Smooth muscle cell (in vitro differentiated cells): ENCODE data around the gene TACR2. TPM values are rescaled to one million over a fixed set of nuclear protein-coding genes. Genes with fewer than 3 reads are reported as not detected.

Experiments
- DNase-seq: peaks from one replicate; lab custom pipeline; 2025; ENCODE audit not compliant: unreplicated experiment; lab: John Stamatoyannopoulos, UW
- H2AFZ ChIP-seq: fragments of 200-600 bp; sonication (generic); 2 replicates; pipeline ENCODE4 v1.6.0; 2016; ENCODE audit warnings: antibody characterized with exemption, low read depth, mild to moderate bottlenecking
- H3F3A ChIP-seq: fragments of 200-600 bp; sonication (generic); 2 replicates; pipeline ENCODE4 v1.6.0; 2017; ENCODE audit warnings: antibody characterized with exemption, low read depth
- H3K27ac ChIP-seq: fragments of 200-600 bp; sonication (generic); 2 replicates; pipeline ENCODE4 v1.5.1; 2016; ENCODE audit warnings: low read depth, mild to moderate bottlenecking
- H3K27me3 ChIP-seq: fragments of 200-600 bp; sonication (generic); 2 replicates; pipeline ENCODE4 v1.6.1; 2016; ENCODE audit warnings: low read depth, mild to moderate bottlenecking
- H3K36me3 ChIP-seq: fragments of 200-600 bp; sonication (generic); 2 replicates; pipeline ENCODE4 v1.5.1; 2016; ENCODE audit warnings: low read depth
- H3K4me1 ChIP-seq: fragments of 200-600 bp; sonication (generic); 2 replicates; pipeline ENCODE4 v1.5.1; 2016; ENCODE audit warnings: low read depth
- H3K4me2 ChIP-seq: fragments of 200-600 bp; sonication (generic); 2 replicates; pipeline ENCODE4 v1.6.0; 2016; ENCODE audit warnings: mild to moderate bottlenecking
- H3K4me3 ChIP-seq: fragments of 200-600 bp; sonication (generic); 2 replicates; pipeline ENCODE4 v1.5.1; 2016; ENCODE audit warnings: mild to moderate bottlenecking
- H3K79me2 ChIP-seq: fragments of 200-600 bp; sonication (generic); 2 replicates; pipeline ENCODE4 v1.6.0; 2016; ENCODE audit warnings: low read depth, mild to moderate bottlenecking
- H3K9ac ChIP-seq: fragments of 200-600 bp; sonication (generic); 2 replicates; pipeline ENCODE4 v1.6.0; 2016; ENCODE audit warnings: low read depth
- H3K9me3 ChIP-seq: fragments of 200-600 bp; sonication (generic); replicated peaks from 2 replicates; pipeline ENCODE4 v1.5.1; 2016; ENCODE audit warnings: low read depth
- H4K20me1 ChIP-seq: fragments of 200-600 bp; sonication (generic); 2 replicates; pipeline ENCODE4 v1.6.0; 2016; ENCODE audit warnings: low read depth
- WGBS: methylation state at CpG from one replicate; pipeline ENCODE4 v1.1.7; 2016; ENCODE audit warnings: low lambda C conversion rate; 5-methylcytosine and 5-hydroxymethylcytosine counted together
- polyA plus RNA-seq: library from polyadenylated mRNA; unstranded; fragments of >200 nt; fragmentation: Nextera tagmentation; extraction: Ambion mirVana; gene quantifications from 2 replicates; pipeline ENCODE4 v1.2.1, GENCODE V29; 2016
- total RNA-seq: library from RNA; depleted of rRNA; stranded (reverse); fragments of >200 nt; gene quantifications from 2 replicates; pipeline ENCODE4 v1.2.3, GENCODE V29; 2014
- TF ChIP-seq, protein P1 (sequence below): fragments of 200-600 bp; sonication (generic); IDR thresholded peaks from 2 replicates; pipeline ENCODE4 v1.5.1; 2017; ENCODE audit warnings: borderline replicate concordance, mild to moderate bottlenecking, antibody characterized with exemption; ENCODE audit not compliant: insufficient read depth, poor library complexity, severe bottlenecking

The TACR2 gene
- total and polyA plus RNA-seq, 2 experiments from 2014 or later, result 0.13 TPM; not detected in 1

DNA sequence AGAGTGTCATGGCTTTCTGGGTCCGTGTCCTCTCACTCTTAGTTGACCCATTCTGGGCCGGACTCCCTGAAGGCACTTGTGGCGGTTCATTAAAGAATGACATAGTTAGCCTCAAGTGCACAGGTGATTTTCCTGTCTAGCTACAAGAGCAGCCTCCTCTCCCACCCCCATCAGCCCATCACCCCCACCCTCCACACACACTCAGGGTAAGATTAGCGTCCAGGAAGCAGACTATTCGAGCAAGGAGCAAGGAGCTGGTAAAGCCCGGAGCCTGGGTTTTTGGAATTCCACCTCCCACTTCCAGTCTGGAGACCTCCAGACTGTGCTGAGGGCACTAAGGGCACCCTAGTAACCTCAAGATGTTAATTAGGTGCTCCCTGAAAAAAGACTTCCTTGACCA lies 39.5 kb downstream of the TACR2 start:
- TF ChIP-seq, protein P1, sequence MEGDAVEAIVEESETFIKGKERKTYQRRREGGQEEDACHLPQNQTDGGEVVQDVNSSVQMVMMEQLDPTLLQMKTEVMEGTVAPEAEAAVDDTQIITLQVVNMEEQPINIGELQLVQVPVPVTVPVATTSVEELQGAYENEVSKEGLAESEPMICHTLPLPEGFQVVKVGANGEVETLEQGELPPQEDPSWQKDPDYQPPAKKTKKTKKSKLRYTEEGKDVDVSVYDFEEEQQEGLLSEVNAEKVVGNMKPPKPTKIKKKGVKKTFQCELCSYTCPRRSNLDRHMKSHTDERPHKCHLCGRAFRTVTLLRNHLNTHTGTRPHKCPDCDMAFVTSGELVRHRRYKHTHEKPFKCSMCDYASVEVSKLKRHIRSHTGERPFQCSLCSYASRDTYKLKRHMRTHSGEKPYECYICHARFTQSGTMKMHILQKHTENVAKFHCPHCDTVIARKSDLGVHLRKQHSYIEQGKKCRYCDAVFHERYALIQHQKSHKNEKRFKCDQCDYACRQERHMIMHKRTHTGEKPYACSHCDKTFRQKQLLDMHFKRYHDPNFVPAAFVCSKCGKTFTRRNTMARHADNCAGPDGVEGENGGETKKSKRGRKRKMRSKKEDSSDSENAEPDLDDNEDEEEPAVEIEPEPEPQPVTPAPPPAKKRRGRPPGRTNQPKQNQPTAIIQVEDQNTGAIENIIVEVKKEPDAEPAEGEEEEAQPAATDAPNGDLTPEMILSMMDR, result no peak
- no peak overlapping the region for H3K9ac ChIP-seq
- no peak overlapping the region for H3K27ac ChIP-seq
- H4K20me1 ChIP-seq, result peaks cover 94% of the 10 kb centered on the region
- H3K4me1 ChIP-seq, result no peaks in the 10 kb centered on the region
- H2AFZ ChIP-seq, result no peak overlapping the region
- peaks cover 12% of the 10 kb centered on the region for H3K36me3 ChIP-seq
- no peaks in the 10 kb centered on the region for H3K9me3 ChIP-seq
- no peak overlapping the region for H3K4me2 ChIP-seq
- no peaks in the 10 kb centered on the region for H3K79me2 ChIP-seq
- DNase-seq, result no peak
- H3K27me3 ChIP-seq, result no peaks in the 10 kb centered on the region
- no peak overlapping the region for H3K4me3 ChIP-seq
- WGBS, result 76% methylated on average over 6 of the region's 6 CpGs
- H3F3A ChIP-seq, result no peaks in the 10 kb centered on the region

DNA sequence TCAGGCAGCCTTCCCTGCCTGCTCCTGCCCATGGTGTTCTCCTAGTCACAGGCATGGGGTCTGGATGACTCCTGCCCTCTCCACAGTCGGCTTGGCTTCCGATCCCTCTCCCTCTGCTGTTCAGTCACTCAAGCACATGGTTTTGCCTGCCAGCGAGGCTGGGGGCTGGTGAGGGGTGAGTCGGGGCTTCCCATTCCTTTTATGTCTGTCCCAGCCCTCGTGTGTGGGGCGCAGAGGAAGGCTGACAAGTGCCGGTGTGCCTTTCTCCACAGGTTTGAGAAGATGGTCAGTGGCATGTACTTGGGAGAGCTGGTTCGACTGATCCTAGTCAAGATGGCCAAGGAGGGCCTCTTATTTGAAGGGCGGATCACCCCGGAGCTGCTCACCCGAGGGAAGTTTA lies 40.1 kb downstream of the TACR2 start:
- Histone ChIP-seq H3K4me1 (no peaks in the 10 kb centered on the region), H3K36me3 (peaks cover 12% of the 10 kb centered on the region), H3K4me3 (no peak overlapping the region), H3K27ac (no peak overlapping the region), H3K4me2 (no peak overlapping the region), H3K27me3 (no peaks in the 10 kb centered on the region), H4K20me1 (peaks cover 94% of the 10 kb centered on the region), H3K9me3 (no peaks in the 10 kb centered on the region), H3K9ac (no peak overlapping the region), H3F3A (no peaks in the 10 kb centered on the region), H3K79me2 (no peaks in the 10 kb centered on the region), H2AFZ (no peak overlapping the region)
- TF ChIP-seq, protein P1, result no peak
- DNase-seq, result no peak
- 95% methylated on average over 11 of the region's 11 CpGs for WGBS

DNA sequence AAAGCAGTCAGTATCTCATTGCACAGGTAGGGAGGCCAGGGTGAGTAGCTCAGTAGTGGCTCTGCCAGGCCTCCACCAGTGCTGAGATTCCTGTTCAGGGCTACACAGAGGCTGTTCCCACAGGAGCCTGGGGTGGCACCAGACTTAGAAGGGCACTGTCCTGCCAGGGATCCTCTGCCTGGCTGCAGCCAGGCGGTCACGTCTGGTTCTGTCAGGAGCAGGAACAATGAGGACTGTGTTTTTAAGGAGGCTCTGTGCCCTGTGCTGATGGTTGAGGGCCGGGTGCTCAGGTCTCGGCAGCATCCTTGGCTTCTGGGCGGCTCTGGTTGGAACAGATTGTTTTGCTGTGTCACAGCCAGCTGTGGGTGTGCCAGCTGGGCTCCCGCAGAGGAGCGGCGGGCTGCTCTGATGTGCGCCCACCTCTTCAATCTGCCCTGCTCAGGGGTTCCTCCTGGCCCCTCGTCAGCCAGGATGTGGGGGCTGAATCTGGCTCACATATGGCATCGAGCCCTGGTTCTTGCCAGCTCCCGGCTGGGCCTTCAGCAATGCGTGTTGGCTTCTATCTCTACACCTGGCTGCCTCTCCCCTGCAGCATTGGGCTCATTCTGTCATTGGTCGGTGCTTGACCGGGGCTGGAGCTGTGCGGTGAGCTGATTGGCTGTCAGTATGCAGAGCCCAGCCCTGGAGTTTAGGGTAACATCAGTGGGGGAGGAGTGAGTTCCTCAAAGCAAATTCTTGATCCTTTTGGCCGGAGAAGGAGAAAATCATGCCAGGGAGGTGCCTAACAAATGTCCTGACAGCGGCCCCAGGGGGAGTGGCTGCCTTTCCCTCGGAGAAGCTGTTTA lies 41.2 kb downstream of the TACR2 start:
- WGBS, result 83% methylated on average over 19 of the region's 19 CpGs
- no peak for DNase-seq
- peaks cover 5% of the 10 kb centered on the region for H3K79me2 ChIP-seq
- H2AFZ ChIP-seq, result no peak overlapping the region
- no peak overlapping the region for H3K4me2 ChIP-seq
- H3K9me3 ChIP-seq, result no peaks in the 10 kb centered on the region
- peaks cover 91% of the 10 kb centered on the region for H4K20me1 ChIP-seq
- H3K4me3 ChIP-seq, result no peak overlapping the region
- H3K36me3 ChIP-seq, result peaks cover 20% of the 10 kb centered on the region
- no peaks in the 10 kb centered on the region for H3F3A ChIP-seq
- no peak overlapping the region for H3K9ac ChIP-seq
- H3K27me3 ChIP-seq, result no peaks in the 10 kb centered on the region
- H3K27ac ChIP-seq, result no peak overlapping the region
- H3K4me1 ChIP-seq, result no peaks in the 10 kb centered on the region
- TF ChIP-seq, protein P1, result no peak

DNA sequence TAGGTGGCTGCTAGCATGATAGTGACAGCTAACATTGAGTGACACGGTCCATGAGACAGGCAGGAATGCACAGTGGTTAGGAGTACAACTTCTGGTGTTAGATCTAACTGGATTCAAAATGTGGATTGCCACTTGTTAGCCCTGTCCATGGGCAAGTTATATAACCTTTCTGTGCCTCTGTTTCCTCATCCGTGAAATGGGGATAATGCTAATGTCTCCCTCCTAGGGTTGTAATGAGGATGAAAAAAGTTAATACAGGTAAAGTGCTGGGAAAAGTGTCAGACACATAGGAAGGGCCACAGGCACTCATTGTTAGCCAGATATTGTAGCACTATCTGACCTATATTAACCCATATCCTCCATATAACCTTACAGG lies 41.8 kb downstream of the TACR2 start:
- 93% methylated on average over 2 of the region's 2 CpGs for WGBS
- Histone ChIP-seq H3K4me1 (no peaks in the 10 kb centered on the region), H3K4me3 (no peak overlapping the region), H3F3A (no peaks in the 10 kb centered on the region), H3K9ac (no peak overlapping the region), H3K4me2 (no peak overlapping the region), H3K27me3 (no peaks in the 10 kb centered on the region), H3K27ac (no peak overlapping the region), H3K9me3 (no peaks in the 10 kb centered on the region), H3K79me2 (peaks cover 9% of the 10 kb centered on the region), H3K36me3 (peaks cover 16% of the 10 kb centered on the region), H4K20me1 (peaks cover 91% of the 10 kb centered on the region), H2AFZ (no peak overlapping the region)
- TF ChIP-seq, protein P1, result no peak
- DNase-seq, result no peak
